Motor neuron (in vitro differentiated cells): ENCODE results near the gene TERB1. TPM values are rescaled to one million over a fixed set of nuclear protein-coding genes. Genes with fewer than 3 reads are reported as not detected.

ENCODE experiments used
- ATAC-seq, 8 experiments: fragments of 200-7000 bp; cut with Tn5 transposase; replicated peaks in 6 of 8; 2 replicates each; pipeline ENCODE4 v1.8.0; 2021; ENCODE audit warnings: mild to moderate bottlenecking in 8 of 8, moderate library complexity in 8 of 8
- H3K27ac ChIP-seq, 2 donors: fragments of 250-450 bp; sonication (Bioruptor Pico); 2 replicates each; pipeline ENCODE4 v1.9.0; 2021; ENCODE audit warnings: antibody characterized with exemption in 2 of 2, mild to moderate bottlenecking in 2 of 2, moderate library complexity in 1 of 2
- H3K4me1 ChIP-seq, 2 donors: fragments of 250-450 bp; sonication (Bioruptor Pico); replicated peaks in 1 of 2; 2 replicates each; pipeline ENCODE4 v1.6.1; 2021; ENCODE audit warnings: antibody characterized with exemption in 2 of 2, mild to moderate bottlenecking in 2 of 2, moderate library complexity in 1 of 2
- H3K4me3 ChIP-seq, 5 donors: fragments of 250-450 bp; sonication (Bioruptor Pico); 2 replicates each; pipeline ENCODE4 v1.9.0; 2021; ENCODE audit warnings: antibody characterized with exemption in 5 of 5, mild to moderate bottlenecking in 5 of 5, moderate library complexity in 4 of 5
- WGBS, 10 experiments: fragments of 450-650 bp; shearing (Covaris generic); methylation state at CpG; one replicate each; pipeline ENCODE4 v1.0.0; 2022; 5-methylcytosine and 5-hydroxymethylcytosine counted together
- in situ Hi-C, 9 experiments: fragments of 400-800 bp; cut with MboI; loops; one replicate each; pipeline ENCODE4 v1.15.0; 2021; ENCODE audit warnings: low sequenced_read_pairs in 9 of 9, low pct_unique_long_range_greater_than_20kb in 2 of 9; ENCODE audit not compliant: unreplicated experiment in 9 of 9
- total RNA-seq, 8 experiments: library from RNA; unstranded; fragments of 300-600 nt; gene quantifications; 2 replicates each; pipeline versions ENCODE4 v1.2.3 to v1.2.4, GENCODE V29; 2022

TERB1 gene
- total RNA-seq, 8 experiments from 2014 or later, result 0.05 to 0.09 TPM; not detected in 6

DNA sequence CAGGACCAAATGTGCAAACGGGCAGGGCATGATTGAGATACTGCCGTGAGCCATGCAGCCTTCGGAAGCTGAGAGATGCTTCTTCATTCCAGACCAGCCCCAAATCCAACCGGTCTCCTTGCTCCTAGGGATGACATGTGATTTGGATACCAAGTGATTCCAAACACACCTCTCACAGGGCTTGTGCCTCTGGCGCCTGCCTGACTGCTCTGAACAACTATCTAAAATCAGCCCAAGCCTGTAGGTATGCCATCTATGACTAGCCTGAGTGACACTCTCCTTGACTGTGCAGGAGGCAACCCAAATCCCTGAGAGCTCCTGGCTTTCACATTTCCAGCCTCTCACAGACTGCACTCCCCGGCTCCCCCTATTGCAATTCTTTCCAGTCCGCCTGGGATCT, 70.3 kb downstream of the TERB1 start:
- 73 to 100% (median 86%) methylated on average over 1 to 3 of the region's 7 CpGs; no CpG with 5 or more reads in 3 of the 10 experiments for WGBS, 10 experiments
- Histone ChIP-seq H3K4me1 (no peaks in the 10 kb centered on the region), H3K27ac (no peak overlapping the region), H3K4me3 (no peak overlapping the region)
- ATAC-seq, result no peak
- in situ Hi-C loops, result no loop called here

DNA sequence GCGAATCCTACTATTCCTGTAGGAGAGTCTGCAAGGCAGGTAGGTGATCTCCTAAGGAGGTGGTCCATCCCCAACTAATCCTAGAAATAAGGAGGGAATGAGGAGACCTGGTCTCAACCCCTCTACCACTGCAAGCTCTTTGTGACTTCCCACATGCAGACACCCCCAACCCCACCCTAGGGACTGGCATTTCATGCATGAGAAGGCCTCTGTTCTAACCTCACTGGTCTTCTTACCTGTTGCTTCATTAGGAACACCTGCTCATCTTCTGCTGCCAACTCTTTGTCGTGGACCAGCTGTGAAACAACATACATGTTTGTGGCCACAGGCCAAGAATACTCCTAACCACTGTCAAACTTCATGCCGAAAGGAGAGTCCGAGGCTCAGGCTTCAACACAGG, 72.6 kb downstream of the TERB1 start:
- H3K4me3 ChIP-seq, result no peak overlapping the region
- no peak for ATAC-seq
- H3K27ac ChIP-seq, result no peak overlapping the region
- in situ Hi-C loops, result no loop called here
- WGBS, 10 experiments, result 50 to 100% (median 86%) methylated on average over 1 to 4 of the region's 4 CpGs; no CpG with 5 or more reads in 4 of the 10 experiments
- no peaks in the 10 kb centered on the region for H3K4me1 ChIP-seq

DNA sequence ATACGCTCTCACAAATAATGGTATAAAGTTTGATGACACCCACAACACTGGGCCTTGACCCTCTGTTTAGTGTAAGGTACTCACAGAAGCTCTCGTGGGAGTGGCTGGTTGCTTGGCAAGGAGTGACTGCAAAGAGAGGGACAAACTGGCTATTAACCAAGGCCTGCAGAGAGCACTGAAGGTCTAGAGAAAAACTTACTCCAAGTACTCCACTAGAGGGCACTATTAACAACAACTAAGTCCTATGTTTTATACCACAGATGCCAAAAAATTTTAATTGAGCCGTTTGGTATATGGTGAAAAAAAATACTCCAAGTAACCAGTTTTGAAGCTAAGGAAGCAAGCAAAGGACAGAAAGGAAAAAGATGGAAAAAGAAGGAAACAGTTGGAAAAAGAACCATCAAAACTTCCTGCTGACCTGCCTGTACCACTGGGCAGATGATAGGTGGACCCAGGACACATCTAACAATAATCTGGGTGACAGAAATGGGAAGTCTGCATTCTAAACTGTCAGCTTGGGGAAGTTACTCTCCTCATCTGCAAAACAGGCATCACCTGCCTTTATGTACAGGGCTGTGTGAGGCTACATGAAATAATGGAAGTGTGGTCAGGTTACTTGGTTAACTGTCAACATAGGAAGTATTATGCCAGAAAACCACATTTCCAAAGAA, 73.1 kb downstream of the TERB1 start:
- Histone ChIP-seq H3K4me1 (no peaks in the 10 kb centered on the region), H3K27ac (no peak overlapping the region), H3K4me3 (no peak overlapping the region)
- in situ Hi-C loops, result no loop called here
- 0 to 67% (median 33%) methylated on average over 1 to 3 of the region's 3 CpGs for WGBS, 10 experiments
- ATAC-seq, result peak in 6 of 8 experiments; percentile 52 to 96 (median 84)

DNA sequence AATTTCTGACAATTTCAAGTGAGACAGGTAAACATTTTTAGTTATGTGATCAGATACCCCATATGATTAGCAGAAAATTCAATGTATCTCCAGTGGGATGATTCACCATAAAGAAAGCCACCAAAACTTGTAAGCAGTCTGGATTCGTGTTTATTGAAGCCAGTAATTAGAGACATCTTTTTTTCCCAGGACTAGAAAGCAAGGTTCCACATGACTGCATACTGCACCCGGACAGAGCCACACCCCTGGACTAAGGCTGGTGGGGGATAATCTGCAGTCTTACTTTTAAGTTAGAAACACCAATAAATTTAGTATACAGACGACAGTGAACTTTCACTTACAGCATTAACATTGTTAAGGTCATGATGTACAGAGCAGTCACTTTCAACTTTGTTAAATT, 80.6 kb downstream of the TERB1 start:
- in situ Hi-C loops, result no loop called here
- Histone ChIP-seq H3K27ac (no peak overlapping the region), H3K4me3 (no peak overlapping the region), H3K4me1 (no peaks in the 10 kb centered on the region)
- WGBS, 10 experiments, result 0 to 100% (median 57%) methylated on average over 1 to 3 of the region's 3 CpGs; no CpG with 5 or more reads in 1 of the 10 experiments
- peak in 2 of 8 experiments; percentile 77 to 81 for ATAC-seq

DNA sequence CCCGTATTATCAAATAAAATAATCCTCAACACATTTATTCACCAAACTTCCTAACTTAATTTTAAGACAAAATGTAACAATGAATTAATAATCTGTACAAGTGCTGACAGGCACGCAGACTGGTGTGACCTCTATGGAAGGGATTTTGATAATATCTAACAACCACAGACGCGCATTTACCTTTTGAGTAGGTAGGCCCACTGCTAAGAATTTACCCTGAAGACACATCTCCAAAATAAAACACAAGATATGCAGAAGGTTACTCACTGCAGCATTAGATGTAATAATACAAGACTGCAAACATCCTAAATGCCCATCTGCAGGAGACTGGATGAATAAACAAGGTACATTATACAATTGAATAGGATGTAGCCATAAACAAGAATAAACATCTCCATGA, 82.1 kb downstream of the TERB1 start:
- no peaks in the 10 kb centered on the region for H3K4me1 ChIP-seq
- no peak overlapping the region for H3K4me3 ChIP-seq
- 92 to 100% (median 100%) methylated on average over 1 to 4 of the region's 4 CpGs; no CpG with 5 or more reads in 2 of the 10 experiments for WGBS, 10 experiments
- H3K27ac ChIP-seq, result no peak overlapping the region
- in situ Hi-C loops, result no loop called here
- ATAC-seq, result no peak

DNA sequence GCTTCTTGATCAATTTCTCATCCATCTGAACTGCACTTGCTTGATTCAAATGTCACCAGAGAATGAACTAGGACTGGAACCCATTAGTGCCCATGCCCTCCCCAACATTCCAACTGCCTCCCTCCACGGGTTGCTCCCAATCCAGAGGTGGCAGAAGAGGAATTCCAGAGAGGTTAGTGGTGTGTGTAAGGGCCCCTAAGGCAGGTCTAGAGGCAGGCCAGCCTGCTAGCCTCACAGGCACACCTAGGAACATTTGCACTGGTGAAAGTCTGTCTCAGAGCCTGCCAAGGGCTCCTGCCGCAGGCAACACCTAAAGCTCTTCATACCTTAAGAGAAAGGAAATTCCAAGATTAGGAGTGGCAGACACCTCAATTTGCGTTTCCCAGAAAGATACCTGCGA, 83.6 kb downstream of the TERB1 start:
- WGBS, 10 experiments, result 21 to 100% (median 85%) methylated on average over 1 to 4 of the region's 4 CpGs; no CpG with 5 or more reads in 5 of the 10 experiments
- H3K4me1 ChIP-seq, result no peaks in the 10 kb centered on the region
- H3K27ac ChIP-seq, result no peak overlapping the region
- in situ Hi-C loops, result no loop called here
- ATAC-seq, result no peak
- H3K4me3 ChIP-seq, result no peak overlapping the region

DNA sequence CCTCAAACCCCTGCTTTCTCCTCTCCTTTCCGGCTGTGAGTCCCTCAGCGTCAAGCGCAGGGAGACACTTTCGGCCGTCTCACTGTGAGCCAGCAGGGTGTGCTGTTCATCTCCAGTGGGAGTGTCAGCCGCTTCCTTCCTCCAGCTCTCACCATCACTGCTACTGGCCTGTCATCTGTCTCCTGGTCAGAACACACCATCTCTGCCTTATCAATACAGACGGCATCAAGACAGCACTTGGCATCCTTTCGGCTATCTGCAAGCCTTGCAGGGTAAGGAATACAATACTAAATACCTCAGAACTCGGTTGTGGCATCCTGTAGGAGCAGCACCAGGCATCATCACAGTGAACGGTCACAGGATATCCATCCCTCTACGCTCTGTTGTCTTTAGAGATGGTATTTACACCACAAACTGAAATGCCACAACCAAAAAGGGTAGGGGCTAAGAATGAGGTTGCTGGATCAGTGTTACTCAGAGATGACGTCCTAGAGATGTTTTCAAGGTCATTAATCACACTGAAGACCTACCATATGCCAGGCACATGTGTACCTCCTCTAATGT, 84.2 kb downstream of the TERB1 start:
- Histone ChIP-seq H3K27ac (no peak overlapping the region), H3K4me3 (no peak overlapping the region), H3K4me1 (no peaks in the 10 kb centered on the region)
- WGBS, 10 experiments, result 10 to 93% (median 63%) methylated on average over 1 to 8 of the region's 12 CpGs; no CpG with 5 or more reads in 1 of the 10 experiments
- ATAC-seq, result peak in 7 of 8 experiments; percentile 24 to 82 (median 60)
- in situ Hi-C loops, result no loop called here

DNA sequence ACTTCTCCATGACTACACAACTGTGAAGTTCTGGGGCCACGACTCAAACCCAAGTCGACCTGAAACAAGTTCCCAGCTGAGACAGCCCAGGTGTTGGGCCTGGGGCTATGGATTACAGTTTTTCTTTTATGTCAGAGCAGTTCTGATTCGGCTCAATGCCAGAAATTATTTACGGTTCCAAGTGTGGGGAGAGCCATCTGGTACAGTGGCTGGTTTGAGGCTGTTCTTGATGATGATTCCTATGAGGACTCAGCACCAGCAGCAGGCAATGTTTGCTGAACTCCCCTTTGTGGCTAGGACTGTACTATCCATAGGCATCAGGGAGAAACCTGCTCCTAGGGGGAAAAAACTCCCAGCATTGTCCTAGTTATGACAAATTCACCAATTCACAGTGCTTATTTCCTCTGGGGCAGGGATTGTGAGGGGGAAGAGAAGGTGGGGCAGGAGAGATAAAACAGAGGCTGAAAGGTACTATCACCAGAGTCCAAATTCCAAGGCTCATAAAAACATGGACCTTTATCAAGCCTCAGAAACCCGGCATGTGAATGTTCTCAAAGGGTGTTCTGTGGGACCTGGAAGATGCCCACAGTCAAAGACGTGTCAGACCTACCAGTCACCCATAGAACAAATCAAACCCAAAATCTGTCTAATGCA, 86.6 kb downstream of the TERB1 start:
- WGBS, 10 experiments, result 17 to 100% (median 73%) methylated on average over 1 to 4 of the region's 6 CpGs; no CpG with 5 or more reads in 2 of the 10 experiments
- peak in 3 of 8 experiments; percentile 27 to 71 (median 29) for ATAC-seq
- Histone ChIP-seq H3K27ac (no peak overlapping the region), H3K4me1 (no peaks in the 10 kb centered on the region), H3K4me3 (no peak overlapping the region)
- in situ Hi-C loops, result no loop called here

DNA sequence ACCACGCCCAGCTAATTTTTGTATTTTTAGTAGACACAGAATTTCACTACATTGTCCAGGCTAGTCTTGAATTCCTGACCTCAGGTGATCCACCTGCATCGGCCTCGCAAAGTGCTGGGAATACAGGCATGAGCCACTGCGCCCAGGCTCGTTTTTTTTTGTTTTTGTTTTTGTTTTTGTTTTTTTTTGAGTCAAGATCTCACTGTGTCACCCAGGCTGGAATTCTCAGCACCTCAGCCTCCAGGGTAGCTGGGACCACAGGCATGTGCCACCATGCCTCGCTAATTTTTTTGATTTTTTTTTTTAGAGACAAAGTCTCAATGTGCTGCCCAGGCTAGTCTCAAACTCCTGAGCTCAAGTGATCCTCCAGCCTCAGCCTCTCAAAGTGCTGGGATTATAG, 87.3 kb downstream of the TERB1 start:
- no peak overlapping the region for H3K4me3 ChIP-seq
- in situ Hi-C loops, result no loop called here
- ATAC-seq, result no peak
- WGBS, 10 experiments, result 62 to 100% (median 83%) methylated on average over 1 to 6 of the region's 6 CpGs; no CpG with 5 or more reads in 1 of the 10 experiments
- no peak overlapping the region for H3K27ac ChIP-seq
- H3K4me1 ChIP-seq, result no peaks in the 10 kb centered on the region

DNA sequence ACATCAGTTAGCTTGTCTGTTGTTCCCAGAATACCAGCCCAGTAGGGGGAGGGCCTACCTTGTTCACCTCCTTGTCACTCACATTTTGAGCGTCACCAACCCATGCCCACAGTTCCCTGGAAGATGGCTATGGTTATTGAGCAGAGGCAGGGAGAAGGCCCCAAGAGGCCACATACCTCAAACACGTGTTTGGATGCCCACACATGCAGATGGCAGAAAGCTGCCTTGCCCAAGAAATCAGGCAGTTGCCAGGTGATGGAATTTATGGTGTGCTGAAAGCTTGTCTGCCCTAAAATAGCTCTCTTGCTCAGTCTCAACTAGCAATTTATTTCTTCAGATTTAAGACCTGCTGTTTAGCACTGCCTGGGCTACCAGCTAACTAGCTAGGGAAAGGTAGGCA, 88.3 kb downstream of the TERB1 start:
- ATAC-seq, result peak in 3 of 8 experiments; percentile 16 to 58 (median 34)
- WGBS, 10 experiments, result 0 to 83% (median 50%) methylated on average over 1 to 2 of the region's 2 CpGs; no CpG with 5 or more reads in 5 of the 10 experiments
- Histone ChIP-seq H3K27ac (no peak overlapping the region), H3K4me3 (no peak overlapping the region), H3K4me1 (no peaks in the 10 kb centered on the region)
- in situ Hi-C loops, result no loop called here

DNA sequence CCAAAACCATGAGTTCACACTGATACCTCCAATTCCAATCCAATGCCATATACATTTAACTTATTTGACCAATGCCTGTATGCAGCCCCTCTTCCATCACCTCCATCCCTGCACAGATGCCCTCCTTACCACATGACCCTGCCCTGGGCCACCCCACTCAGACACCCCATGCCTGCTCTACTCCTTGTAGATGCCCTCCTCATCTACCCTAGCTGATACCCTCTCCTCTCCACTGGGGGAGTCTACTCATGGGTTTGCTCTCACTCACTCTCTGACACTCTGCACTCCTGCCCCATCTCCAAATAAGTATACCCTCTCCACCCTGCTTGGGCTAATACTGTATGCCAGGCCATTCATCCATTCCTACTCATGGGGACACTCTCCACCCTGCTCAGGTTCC, 88.9 kb downstream of the TERB1 start:
- Histone ChIP-seq H3K4me1 (no peaks in the 10 kb centered on the region), H3K27ac (no peak overlapping the region), H3K4me3 (no peak overlapping the region)
- in situ Hi-C loops, result no loop called here
- peak in 3 of 8 experiments; percentile 9 to 26 (median 12) for ATAC-seq

DNA sequence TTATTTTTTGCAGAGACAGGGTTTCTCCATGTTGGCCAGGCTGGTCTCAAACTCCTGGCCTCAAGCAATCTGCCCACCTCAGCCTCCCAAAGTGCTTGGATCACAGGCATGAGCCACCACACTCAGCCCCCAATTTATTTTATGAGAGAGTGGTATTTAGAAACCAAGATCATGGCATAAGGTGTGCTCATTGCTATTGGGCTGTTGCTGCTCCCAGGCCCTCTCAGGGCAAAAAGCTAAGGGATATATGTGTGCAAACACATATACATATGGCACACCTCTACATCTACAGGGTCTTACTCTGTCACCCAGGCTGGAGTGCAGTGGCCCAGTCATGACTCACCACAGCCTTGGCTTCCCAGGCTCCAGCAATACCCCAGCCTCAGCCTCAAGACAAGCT, 89.8 kb downstream of the TERB1 start:
- ATAC-seq, result no peak
- no peaks in the 10 kb centered on the region for H3K4me1 ChIP-seq
- no peak overlapping the region for H3K27ac ChIP-seq
- no peak overlapping the region for H3K4me3 ChIP-seq
- in situ Hi-C loops, result no loop called here

DNA sequence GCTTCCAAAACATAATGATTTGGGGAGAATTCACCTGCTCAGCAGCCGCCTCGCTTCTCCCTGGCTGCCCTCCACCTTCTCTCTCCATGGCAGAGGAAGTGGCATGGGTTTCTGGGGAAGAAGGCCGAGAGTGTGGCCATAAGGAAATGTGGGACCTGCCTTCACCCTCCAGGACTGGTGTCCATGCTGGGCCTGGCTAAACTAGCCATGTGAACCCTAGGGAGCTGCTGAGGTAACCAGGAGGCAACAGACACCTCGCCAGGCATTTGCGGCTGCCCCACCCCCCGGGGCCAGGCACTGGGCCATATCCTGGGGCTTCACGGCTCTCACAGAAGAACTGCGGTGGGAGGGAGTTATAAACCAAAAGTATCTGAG, 94.9 kb downstream of the TERB1 start:
- in situ Hi-C loops, result no loop called here
- 33 to 94% (median 80%) methylated on average over 1 to 4 of the region's 8 CpGs; no CpG with 5 or more reads in 6 of the 10 experiments for WGBS, 10 experiments
- H3K27ac ChIP-seq, result no peak overlapping the region
- ATAC-seq, result peak in 1 of 8 experiments; percentile 17
- no peak overlapping the region for H3K4me3 ChIP-seq
- no peaks in the 10 kb centered on the region for H3K4me1 ChIP-seq
